HG03575 (cell line): ENCODE results near the gene NEDD4L.

Experiments
- ATAC-seq: cut with Tn5 transposase; IDR thresholded peaks from one replicate; pipeline ENCODE4 v1.9.1; 2021; ENCODE audit not compliant: unreplicated experiment, insufficient number of reproducible peaks, low FRiP score; ENCODE audit errors: extremely low read depth

NEDD4L gene

DNA sequence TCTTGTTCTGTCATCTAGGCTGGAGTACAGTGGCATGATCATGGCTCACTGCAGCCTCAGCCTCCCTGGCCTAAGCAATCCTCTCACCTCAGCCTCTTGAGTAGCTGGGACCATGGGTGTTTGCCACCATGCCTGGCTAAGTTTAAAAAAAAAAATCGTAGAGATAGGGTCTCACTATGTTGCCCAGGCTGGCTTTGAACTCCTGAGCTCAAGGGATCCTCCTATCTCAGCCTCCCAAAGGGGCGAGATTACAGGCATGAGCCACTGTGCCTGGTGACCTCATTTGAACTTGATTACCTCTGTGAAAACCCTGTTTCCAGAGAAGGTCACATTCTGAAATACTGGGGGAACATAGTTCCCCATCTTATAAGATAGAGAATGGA is 190.3 kb downstream of the NEDD4L start:
- ATAC-seq: no peak

DNA sequence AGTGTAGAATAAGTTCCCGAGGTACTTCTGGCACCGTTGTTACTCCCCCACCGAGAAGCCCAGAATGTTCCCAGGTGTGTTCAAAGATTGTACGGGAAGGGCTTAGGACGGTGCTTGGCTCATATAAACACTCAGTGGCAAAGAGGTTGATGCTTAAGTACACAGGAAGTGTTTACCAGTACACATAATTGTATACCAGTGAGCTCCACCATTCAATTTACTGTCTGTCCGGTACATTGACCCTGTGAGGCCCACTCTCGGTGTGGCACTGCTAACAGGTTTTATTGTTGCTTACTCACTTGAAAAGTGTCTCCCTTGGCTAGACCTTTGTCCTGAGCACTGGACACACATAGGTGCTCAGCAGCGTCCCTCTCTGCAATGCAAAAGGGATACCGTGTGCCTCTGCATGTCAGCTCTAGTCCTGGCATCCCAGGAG is 191.0 kb downstream of the NEDD4L start:
- ATAC-seq: no peak

DNA sequence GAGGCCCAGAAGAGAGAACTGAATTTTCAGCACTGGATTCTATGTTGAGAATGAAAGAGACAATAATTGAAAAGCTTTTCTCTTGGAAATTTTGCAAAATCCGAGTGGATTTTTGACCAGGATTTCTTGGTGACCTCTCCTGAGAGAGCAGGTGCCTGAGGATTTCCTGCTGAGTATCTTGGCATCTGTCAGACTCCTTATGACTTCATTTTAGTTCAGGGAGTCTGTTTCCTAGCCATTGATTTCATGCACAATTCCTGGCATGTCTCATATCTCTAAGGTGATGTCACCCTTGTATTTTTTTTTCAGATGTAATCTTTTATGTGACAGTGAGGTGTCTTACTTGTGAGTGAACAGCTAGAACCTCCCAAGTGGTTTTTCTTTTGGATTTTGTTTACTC is 195.9 kb downstream of the NEDD4L start:
- no peak for ATAC-seq

DNA sequence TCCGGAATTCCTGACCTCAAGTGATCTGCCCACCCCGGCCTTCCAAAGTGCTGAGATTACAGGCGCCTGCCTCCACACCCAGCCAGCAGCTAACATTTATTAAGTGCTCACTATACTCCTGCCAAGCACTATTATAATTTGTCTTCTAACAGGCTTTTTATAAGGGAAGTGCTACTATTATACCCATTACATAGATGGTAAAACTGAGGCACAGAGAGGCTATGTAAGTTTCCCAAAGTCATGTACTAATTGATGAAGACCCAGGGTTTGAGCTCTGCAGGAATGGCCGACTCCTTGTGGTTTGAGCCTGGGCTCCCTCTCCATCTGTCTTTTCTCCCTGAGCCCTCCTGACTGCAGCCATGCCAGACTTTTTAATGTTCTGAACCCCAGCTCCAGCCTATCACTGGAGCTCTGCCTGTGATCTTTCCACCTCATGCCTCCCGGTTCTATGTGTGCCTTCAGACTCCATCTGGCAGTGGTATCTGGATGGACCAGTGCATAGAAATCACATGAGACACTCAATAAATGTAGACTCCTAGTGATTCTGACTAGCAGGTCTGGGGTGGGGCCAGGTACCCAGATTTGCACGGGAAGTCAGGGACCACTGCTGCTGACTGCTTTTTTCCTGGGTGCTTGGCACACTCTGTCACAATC is 197.1 kb downstream of the NEDD4L start:
- ATAC-seq: no peak

DNA sequence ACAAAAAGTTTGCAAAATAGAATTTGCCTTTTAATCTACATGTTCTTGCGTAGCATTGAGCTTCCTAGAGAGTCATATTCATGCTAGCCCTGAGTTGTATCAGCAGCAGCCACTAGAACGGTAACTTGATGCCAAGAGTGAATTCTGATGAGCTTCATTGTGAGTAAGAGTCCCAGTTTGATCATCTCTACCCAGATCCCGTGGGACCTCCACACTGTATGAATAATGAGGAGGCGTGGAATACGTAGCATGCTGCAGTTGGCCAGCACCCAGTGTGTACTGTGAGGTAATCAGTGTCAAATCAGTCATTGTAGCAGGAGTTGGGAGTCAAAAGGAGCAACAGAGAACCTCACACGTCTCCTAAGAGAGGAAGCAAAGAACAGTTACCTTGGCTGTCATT is 197.9 kb downstream of the NEDD4L start:
- no peak for ATAC-seq

DNA sequence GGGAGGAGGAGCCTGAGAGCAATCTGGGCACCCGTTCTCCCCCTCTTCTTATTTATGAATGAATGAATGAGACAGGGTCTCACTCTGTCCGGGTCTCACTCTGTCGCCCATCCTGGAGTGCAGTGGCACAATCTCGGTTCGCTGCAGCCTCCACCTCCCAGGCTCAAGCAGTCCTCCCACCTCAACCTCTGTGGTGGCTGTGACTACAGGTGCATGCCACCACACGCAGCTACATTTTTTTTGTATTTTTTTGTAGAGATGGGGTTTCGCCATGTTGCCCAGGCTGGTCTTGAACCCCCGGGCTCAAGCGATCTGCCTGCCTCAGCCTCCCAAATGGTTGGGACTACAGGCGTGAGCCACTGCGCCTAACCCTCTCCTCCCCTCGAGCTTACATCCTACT is 198.4 kb downstream of the NEDD4L start:
- ATAC-seq: no peak

DNA sequence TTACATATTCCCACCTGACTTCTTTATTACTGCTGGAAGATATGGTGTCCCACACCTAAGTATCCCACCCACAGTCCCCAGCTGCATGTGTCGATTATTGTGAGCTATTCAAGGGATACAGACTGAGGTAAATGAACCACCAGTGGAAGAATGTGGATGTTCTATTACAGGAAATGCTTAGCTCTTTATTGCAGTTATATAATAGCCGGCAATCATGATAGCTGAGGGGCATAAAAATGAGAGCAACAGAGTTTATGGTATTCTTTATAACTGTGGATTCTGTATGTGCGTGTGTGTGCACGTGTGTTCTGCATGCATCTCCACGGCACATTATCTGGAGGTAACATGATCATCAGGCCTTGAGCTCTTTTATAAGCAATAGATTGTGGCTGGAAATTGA is 198.9 kb downstream of the NEDD4L start:
- ATAC-seq: no peak

DNA sequence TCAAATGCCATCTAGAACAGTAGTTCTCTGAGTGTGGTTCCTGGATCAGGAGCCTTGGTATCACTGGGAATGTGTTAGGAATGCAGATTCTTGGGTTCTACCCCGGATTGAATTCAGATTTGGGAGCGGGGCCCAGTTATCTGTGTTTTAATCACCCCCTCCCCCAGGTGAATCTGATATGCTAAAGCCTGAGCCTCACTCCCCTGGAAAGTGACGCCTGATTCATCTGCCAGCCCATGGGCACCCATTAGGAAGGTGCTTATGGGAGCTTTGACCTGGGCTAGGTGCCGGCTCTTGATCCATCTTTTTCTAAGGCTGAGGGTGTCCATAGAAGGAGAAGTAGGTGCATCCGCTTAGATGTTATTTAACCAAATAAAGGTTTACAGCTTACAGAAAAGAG is 199.4 kb downstream of the NEDD4L start:
- no peak for ATAC-seq

DNA sequence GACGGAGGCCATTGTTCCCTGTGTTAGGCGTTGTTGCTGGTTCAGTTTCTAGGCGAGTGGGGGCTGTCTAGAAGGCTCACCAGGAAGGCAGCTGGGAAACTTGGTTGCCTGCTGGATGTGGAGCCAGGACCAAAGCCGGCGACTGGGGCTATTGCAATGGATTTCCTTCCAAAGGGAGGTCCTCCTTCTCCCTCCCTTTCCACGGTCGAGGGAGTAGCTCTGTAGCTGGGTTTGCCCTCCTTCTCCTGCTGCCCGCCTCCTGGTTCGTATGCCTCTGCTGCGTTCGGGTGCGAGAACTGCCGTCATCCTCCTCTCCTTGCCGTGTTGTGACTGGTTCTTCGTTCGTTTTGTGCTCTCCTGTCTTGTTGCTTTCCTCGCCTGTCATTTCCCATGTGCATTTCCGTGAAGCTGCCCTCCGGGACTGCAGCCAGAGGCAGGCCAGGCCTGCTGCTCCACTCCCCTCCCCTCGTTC is 203.4 kb downstream of the NEDD4L start:
- no peak for ATAC-seq

DNA sequence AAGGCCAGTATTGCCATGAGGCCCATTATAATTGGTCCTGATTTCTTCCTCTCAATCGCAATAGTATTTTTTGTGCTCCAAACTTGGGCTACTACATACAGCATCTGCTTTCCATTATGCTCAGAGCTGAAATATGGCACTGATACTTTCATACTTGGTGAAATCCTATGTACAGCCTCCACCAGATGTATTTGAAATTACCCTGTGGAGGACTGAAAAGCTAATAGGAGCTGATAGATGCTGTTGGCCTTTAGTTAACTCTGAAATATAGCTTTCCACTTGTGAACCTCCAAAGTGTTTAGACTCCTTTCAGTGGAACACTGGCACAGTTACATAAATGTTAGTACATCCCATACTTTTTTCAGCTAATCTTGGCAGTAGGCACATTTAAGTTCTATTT is 205.7 kb downstream of the NEDD4L start:
- ATAC-seq: no peak

DNA sequence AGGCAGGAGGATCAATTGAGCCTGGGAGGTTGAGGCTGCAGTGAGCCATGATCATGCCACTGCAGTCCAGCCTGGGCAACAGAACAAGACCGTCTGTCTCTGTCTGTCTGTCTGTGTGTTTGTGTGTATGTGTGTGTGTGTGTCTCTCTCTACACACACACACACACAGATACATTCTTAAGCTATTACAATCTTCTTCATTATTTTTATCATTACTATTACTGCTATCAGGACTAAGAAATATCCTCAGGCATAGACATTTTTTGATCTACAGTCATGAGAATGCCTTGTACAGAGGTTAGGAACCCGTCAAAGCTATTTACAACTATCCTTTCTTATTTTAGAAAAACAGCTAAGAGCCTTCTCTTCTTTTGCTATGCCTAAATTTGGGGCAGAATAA is 207.4 kb downstream of the NEDD4L start:
- ATAC-seq: no peak

DNA sequence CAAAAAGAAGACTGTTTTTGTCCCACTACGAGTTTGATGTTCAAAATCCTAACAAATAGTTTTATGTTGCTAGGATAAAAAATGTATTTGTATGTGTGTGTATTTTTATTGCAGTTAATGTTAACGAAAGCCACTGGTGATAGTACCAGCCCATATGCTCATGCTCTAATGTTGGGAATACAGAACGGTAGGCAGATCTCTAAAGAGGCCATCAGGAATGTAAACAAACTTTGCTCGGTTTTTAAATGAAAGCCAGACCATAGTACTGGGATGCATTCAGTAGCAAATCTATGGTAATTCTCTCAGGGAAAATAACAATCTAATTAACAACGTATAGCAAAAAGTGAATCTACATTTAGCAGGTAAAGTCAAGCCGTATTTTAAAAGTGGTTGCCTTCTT is 208.1 kb downstream of the NEDD4L start:
- no peak for ATAC-seq

DNA sequence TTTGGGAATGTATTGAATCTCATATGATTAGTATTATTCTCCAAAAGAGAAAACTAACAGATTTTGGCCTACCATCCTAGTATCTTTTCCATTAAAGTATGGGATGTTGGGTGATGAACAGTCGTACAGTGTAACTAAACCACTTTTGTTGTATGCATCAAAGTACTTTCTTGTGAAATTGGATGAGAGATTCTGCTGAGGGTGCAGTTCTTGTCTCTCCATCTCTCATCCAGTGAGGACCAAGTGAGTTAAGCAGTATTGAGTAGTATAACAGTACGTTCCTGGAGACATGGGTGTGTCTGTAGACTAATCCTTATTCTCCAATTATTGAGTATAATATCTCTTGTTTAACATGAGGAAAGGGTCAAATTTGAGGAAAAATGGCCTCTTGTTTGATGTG is 209.3 kb downstream of the NEDD4L start:
- no peak for ATAC-seq

DNA sequence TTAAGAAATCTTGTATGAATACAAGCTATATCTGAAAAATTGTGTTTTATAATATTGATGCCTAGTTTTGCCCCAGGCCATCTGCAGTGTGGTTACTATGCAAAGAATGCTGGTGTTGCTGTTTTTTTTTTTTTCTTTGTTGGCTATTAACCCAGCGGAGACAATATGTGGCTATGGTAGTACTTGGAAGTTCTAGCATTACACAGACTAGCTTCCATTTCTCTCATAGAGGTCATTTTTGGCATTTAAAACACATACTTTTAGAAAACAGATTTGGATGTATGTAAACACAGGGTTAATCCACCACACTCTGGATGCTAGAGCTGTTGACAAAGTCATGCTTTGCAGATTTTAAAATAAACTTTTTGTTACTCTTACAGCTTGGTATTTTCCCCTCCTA is 209.8 kb downstream of the NEDD4L start:
- ATAC-seq: no peak

DNA sequence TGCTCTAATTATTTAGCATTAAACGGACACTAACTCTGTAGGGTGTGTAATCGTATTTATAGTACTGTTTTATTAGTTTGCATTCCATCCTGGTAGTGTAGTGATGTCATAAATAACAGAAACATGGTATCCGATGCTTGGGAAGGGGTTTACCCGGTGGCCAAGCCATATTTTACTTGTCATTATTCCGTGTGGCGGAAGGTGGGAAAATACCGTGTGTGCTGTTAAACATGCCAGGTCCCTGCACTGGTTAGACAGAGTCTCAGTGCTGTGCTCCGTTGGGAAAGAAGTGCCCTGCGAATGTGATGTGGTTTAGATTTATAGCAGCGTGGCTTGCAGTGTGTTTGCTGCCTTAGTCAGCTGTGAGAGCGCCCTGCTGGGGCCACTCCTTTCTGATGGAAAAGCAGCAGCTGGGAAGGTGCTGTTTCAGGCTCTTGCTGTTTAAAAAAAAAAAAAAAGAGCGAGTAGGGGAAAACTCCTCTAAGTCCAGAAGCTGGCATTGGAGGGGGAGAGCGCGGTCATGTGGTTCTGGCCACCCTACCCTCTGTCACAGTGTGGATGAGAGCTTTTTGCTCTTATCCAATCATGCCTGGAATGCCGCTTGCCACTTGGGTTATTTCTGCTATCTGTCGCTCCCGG is 211.0 kb downstream of the NEDD4L start:
- no peak for ATAC-seq

DNA sequence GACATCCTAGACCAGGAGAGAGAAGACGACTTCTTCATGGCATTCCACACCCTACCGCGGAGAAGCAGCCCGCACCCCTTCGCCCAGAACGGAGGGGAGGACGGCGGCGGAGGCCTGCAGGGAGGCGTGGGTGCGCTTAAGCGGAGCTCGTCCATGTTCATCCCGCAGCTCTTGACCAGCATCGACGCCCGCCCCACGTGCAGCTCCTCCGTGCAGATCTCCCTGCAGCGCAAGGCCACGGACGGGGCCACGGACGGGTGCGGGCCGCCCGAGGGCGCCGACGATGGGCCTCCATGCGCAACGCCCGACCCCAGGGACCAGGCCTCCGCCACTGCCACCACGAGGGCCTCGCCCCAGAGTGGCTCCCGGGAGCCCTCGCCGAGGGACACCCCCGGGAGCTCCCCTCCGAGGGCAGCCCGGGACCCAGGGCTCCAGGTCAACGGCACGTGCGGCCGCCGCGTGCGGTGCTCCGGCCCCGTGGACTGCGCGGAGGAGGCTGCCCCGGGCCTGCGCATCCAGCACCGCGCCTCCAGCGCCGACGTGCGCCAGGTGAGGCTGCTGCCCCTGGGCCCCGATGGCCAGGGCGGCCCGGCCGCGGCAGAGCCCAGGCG is 211.8 kb downstream of the NEDD4L start:
- no peak for ATAC-seq

DNA sequence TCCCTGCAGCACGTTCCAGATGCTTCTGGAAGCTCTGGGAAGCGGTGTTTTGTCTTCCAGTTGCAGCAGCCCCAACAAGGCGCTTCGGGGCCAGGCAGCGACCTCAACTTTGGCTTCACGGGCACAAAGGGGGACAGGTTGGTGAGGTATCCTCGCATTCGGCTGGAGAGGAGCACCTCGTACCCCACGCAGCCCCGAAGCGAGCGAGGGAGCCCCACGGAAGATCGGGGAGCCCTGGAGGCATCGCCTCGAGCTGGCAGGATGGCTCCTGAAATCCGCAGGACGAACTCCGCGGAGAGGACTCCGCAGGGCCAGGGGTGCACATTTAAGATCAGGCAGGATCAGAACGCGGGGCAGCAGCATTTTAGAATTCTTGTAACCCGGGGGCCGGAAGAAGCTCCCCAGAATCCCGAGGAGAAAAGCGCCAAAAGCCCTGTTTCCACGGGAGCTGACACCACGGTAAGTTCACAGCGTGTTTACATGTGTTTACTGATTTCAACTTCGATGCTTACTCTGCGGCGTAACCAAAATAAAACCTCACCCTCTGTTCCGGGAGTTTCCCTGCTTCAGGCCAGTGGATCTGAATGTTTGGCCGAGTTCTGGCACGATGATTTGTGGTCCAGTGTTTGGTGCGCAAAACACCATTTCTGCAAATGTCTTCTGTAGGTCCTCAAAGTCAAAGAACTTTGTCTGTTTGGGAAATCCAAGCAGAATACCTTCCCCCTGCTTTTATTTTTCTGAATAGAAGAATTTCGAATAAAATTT is 212.5 kb downstream of the NEDD4L start:
- ATAC-seq: no peak

DNA sequence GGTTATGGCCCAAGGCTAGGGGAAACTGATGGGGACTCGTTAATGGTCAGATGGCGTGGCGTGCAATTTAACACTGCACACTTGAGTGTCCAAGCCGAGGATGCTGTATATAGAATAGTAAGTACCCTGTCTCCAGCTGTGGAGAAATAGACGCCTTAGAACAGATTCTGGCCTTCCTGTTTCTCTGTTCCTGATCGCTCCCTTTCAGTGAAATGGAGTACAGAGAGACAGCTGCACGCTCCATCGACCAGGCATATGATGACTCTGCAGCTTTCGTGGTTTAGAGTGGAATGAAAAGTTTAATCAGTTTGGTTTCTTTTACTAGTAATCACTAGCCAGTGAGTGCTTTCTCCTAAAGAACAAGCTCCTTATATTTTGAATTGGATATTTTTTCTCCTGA is 213.4 kb downstream of the NEDD4L start:
- no peak for ATAC-seq

DNA sequence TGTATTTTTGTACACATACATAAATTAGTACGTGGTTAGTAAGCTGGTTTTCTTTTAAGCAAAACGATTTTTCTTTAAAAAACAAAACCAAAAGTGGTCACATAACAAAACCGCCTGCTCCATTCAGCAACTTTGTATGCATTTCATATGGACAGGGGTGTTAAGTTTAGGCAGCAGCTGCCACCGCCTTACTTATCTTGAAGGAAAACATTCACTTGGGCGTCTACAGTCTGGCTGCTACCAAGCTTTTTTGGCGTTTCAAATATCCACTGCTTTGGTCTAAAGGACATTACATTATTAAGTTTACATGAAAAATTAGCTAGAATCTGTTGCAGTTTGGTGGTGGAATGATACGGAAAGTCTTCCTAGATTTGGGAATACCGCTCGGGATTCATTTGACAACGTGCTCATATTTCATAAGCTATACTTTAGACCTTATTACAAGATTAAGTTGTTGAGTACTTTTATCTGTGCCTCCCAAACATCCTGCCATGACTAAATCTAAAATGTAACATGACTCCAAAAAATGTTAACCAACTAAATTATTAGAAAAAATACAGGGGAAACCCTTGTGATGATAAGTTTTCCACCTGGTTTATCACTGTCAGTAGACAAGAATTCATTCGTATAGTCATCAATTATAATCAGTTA is 214.8 kb downstream of the NEDD4L start:
- no peak for ATAC-seq
